ENCODE data around the gene LNX1.

Gene LNX1

DNA sequence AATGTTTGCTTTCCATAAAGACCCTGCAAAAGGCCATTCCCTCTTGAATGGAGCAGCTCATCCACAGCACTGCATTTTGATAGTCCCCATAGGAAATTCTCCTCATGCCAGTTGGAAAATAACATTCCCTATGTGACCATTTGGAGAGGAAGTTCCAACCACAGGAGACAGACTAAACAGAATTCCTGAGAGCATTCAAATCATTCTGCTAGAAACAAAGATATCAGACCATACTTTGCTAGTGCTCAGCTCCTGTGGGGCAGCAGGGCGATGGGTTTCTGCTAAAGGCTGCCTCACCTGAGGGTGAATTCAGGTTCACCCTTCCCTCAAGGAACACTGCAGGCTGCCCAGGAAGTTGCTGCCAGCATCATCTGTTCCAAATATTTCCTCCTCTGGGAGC lies 58.8 kb downstream of the LNX1 start:
- no peak for DNase-seq

DNA sequence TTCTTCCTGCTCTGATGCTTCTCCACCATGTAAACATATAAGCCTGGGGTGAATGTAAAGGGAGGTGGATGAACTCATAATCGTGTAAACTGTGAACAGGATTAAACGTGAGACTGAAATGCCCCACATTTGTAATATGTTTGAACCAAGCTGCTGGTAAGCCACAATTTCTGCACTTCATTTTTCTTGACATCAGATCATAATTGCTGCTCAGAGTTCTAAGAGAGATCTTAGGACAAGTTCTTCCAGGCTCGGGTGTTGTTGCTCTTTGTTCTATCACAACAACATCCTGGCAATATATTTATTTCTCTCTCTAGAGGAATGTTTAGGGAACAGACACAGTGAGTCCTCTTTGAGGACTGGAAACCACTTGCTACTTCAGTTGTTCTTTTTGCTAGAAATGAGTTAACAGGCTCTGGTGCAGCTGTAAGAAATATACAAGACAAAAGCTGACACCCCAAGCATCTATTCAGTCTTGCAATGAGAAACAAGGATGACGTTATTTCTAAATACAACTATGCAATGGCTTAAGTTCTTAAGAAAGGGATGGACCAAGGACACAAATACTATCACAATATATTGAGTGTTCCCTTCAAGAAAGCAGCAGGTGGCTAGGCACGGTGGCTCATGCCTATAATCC lies 59.6 kb downstream of the LNX1 start:
- no peak for DNase-seq

DNA sequence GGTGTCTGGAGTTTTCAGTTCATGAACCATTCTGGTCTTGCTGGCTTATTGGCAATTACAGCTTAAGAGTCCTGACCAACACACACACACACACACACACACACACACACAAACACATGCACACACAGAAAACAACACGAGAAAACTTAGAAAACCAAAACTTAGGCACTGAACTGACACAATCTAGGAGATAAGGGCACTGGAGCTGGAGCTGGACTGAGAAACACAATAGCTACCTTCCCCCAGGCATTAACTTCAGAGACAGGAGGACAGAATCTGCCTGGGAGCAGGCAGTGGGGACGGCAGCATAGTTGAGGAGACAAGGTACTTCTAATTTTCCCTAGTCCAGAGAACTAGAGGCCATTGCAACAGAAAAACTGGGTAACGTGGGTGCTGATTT lies 62.3 kb downstream of the LNX1 start:
- DNase-seq, result no peak

DNA sequence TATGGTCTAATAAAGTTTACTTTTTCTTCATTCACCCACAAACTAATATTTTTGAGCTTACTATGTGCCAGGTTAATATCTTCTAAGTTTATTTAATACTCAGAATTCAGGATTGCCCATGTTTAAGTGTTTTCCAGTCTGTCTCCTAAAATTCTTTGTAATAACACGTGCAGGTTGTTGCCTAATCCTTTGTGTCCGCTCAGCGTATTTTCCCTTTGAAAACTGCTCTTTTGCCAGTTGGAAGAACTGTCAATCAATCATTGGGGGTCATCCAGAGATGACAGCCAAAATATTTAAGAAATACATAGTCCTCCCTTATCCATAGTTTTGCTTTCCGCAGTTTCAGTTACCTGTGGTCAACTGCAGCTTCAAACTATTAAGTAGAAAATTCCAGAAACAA lies 63.4 kb downstream of the LNX1 start:
- no peak for DNase-seq

DNA sequence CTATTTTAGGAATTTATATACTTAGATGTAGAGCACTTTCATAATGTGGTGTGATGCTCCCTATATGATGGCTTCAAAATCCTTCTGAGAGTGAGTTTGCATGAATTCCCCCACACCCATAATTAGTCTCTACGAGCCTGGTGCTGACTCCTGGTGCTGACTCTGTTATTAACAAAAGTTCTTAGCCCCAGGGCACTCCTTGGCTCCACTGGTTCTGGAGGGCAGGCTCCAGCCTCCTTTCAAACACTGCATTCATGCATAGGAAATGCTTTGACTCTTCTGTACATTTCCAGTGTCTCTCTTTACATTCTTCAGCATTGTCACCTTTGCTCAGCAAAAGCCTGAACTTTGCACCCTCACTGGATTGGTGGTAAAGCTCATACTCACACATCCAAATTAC lies 64.0 kb downstream of the LNX1 start:
- no peak for DNase-seq

DNA sequence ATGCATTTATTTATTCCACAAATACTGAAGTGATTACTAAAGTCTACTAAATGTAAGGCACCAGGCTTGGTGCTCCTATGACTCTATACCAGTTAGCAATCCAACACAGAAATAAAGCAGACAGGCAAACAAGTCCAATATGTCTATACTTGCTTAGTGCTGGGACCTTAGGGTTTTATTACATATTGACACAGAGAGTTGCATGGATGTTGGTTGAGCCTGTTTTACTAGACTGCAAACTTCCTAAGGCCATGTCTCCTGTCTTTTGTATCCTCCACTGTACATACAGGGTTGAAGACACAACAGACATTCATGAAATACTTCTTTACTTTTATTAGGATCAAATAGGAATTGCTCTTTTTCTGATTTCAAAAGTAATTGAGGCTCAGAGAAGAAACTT lies 69.0 kb downstream of the LNX1 start:
- no peak for DNase-seq

DNA sequence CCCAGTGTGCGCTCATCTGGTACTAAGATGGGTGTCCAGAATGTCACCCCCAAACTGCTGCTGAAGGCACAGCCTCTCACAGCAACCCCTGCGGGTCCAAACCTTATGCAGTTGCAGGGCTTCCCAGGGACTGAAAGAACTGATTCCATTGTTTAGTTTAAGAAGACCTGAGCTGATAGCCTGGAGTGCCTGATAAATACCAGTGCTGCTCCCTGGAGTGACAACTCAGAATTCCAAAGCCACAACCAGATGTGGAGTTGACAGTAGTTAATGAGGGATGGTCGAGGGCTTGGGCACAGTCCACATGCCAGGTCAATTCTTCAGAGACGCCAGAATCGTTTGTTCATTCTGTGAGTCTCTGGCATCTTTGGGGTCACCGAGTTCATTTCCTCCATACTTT lies 71.2 kb downstream of the LNX1 start:
- no peak for DNase-seq

DNA sequence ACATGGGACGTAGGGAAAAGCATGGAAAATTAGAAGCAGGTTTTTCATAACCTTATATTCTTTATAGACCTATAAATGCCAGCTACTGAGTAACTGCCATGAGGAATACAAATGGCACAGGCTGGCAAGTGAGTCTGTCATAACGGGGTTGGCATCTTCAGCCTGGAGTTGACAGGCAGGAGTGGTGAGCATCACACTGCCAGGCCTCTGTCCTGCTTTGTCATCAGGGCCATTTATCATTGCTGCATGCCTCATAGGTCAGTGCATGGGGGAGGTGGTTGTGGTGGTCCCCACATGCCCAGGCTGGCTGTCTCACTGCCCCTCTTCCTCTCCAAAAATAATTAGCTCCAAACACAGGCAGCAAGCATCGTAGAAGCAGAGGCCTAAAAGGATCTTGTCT lies 72.5 kb downstream of the LNX1 start:
- no peak for DNase-seq

DNA sequence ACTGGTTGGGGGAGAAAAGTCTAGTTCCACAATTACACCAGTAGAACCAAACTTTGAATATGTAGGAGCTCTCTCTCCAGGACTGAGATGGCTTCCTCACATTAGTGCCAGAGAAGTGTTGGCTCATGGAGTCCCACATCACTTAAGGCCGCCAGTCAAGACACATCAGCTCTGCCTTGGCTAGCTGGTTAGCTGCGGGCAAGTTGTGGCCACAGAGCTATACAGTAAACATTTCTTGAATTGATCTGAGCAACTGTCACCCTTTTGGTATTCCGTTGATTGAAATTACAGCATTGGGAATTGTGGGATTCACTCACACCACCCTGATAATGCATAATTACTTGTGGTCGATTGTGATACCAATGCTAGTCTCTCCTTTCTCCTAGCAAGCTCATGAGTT lies 76.2 kb downstream of the LNX1 start:
- no peak for DNase-seq

DNA sequence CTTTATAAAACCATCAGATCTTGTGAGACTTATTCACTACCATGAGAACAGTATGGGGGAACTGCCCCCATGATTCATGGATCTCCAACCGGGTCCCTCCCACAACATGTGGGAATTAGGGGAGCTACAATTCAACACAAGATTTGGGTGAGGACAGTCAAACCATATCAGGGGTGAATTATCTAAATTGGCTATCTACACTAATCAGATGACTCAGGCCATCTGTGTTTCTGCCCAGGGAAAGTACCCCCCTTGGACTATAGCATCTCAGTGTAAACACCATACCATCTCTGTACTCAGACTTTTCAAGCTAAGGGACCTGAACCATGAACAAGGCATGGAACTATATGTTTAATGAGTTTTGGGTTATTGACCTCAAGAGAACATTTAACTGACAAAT lies 76.8 kb downstream of the LNX1 start:
- no peak for DNase-seq

DNA sequence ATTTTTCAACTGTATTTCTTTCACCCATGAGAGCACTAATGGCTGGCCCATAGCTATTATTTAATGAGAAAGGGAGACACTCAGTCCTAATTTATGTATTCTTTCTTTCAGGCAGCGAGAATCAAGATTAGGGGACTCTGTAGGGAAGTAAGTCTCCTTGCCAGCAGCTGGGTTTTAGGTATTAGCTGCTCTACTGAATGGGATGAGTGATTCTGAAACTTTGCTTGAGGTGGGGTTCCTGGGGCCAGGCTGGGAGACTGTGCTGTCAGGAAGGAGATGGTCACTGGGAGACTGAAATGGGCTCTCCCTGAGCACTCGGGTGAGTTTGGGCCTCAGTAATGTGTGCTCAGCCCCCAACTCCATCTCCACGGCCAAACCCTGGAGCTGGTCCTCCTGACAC lies 78.7 kb downstream of the LNX1 start:
- no peak for DNase-seq

DNA sequence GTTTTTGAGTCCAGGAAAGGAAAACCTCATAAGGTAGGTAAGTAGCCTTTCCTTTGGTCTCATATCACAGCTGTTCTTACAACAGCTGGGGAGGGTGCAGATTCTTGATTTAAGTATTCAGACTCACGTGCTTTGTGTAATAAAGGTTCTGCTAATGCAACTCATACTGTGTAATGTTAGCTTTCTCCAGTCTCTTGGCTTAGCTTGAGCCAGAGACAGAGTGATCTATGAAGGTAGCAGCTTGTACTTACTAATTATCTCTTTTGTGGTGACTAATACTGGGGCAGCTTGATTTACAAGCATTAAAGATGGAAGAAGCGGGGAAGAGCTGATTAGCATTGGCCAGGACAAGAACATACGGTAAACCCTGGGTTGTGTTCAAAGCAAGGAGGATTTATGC lies 80.3 kb downstream of the LNX1 start:
- DNase-seq, result no peak

DNA sequence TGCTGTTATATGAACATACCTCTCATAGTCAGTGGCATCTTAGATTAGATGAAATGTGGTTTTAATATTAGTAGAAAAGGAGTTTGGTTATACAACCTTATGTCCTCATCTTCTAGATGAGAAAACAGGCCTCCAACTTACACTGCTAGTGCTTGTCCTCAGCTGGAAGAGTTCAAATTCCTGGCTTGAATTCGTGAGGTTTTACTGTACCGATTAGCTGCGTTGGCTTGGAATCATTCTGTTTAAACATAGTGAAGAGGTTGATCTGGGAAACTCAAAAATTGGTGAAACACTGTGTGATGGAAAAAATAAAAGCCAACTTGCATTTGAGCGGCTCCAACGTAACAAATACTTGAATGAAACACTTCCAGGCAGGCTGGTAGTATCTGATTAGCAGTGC lies 81.0 kb downstream of the LNX1 start:
- no peak for DNase-seq

DNA sequence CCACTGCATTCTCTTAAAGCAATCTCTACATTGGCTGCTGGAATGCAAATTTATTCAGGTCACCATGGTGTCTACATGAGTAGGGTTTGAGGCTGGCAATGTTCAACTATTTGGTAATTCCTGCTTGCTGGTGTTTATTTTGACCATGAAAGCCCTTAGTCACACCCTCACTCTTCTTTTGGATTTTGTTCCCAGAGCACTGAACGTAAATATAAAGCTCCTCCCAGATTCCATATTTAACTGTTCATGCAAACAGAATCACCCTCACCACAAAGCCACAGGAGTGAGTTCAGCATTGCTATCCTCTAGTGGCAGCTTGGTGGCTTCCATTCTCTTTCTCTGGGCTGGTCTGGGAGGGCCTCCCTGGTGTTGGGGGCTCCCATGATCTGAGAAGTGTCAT lies 82.8 kb downstream of the LNX1 start:
- no peak for DNase-seq

DNA sequence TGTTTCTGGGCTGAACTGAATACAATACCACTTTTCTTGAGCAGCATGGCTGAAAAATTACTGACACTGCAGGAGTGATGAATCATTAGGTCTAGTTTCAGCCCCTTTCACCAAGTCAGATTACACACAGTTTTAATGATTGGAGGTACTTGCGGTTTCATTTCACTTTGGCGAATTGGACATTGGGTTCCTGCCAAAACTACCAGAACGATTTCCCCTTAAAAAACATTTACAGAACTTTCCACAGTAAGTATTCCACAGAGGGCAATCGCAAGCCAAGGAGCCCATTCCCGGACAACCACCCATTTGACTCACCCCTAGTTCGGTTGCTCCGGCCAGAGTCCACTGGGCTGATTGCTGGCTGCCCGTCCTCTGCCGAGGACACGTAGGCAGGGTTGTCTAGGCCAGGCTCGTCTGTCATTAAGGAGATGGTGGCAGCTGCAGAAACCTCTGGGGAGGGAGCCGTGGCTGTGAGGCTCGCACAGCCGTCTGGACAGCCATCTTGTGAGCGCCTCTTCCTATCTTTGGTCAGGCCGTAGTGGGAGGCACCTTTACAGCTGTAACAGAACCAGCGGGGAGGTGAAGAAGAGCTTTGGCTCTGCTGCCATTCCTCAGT lies 83.5 kb downstream of the LNX1 start:
- no peak for DNase-seq

DNA sequence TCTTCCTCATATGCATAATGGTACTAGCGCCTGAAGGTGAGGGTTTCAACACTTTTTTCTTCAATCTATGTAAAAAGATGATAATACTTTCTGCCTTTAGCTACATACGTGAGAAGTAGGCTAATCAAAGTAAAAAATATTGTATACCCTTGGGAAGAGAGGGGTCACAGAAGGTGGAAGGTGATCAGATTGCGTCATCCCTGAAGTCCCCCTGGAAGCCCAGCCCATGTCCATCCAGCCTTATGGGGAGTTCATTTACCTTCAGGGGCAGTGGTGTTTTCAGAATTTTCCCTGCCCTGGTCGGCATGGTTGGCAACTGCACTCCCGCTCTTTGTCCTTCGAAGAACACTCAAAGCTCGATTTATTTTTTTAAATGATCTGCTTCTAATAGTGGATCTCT lies 84.2 kb downstream of the LNX1 start:
- no peak for DNase-seq

DNA sequence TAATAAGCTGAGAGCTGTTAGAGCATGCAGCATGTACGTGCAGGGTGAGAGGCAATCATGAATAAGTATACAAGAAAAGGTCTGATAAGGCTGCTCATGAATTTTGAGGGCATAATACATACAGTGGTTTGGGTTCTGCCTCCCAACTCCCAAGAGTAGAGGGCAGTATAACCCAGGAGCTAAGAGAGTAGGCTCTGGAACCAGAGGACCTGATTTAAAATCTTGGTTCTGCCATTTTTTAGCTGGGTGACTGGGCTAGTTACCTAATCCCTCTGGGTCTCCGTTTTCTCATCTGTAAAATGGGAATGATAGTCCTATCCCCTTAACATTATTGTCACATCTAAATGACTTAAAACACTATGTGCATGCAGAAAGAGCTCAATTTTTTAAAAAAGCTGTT lies 85.3 kb downstream of the LNX1 start:
- peak in 1 of 4 experiments; percentile 11 for DNase-seq

DNA sequence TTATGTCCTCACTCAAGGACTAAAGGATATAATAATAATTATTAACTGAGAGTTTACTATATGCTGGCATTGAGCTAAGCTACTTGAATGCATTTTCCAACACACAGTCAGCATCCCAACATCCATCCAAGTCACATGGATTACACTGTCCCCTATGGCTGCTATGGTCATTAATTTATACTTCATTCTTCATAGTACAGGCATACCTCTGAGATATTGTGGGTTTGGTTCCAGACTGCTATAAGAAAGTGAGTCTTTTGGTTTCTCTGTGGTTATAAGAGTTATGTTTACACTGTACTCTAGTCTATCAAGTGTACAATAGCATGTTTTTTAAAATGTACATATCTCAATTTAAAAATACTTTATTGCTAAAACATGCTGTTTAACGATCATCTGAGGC lies 89.2 kb downstream of the LNX1 start:
- no peak for DNase-seq

DNA sequence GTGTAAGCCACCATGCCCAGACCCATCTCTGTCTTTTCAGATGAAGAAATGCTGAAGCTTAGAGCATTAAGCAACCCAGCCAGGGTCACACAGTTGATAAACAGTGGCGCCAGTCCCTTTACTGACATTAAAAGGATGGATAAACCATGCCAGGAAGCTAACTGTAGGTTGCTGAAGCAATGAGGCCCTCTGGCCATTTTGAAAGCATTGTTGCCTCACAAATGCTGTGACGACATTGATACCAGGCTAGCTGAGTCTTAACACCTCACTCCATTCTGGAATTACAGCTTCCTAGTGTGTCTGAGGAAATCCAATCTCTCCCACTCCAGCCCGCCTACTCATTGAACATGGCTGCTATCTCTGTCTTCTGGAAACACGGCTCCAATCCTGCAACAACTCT lies 89.7 kb downstream of the LNX1 start:
- no peak for DNase-seq

DNA sequence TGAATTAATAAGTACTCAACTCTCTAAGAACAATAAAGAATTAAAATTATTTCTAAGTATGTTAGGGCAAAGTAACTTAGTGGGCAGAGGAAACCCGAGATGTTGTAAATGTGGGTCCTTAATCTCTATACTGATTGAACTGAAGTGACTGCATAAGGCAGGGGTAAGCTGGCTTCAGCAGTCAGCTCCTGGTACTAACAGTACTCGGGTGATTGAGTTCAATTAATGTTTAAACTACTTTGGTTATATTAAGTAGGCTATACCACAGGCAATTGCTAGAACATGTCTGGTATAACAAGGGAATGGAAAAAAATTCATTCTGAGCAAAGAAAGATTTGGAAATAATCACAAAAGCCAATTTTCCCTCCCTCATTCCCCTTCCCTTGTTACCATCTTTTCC lies 90.7 kb downstream of the LNX1 start:
- no peak for DNase-seq

DNA sequence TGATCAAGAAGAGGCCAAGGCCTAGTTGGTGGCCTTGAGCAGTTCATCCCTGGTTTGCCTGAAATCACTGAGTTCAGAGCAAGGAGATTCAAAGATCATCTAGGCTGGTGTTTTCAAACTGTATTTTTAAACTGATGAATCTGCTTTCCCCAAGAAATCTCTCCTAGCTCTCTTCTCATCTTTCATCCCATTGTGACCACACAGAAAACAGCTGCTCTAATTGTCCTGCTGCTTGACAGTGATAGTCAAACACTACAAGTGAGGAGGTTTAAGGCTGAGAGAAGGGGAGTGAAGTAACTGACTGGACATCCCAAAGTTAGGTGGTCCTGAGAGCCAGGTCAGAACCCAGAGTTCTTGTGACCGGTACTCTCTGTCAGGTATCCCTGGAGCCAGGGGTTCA lies 91.5 kb downstream of the LNX1 start:
- DNase-seq, result no peak

DNA sequence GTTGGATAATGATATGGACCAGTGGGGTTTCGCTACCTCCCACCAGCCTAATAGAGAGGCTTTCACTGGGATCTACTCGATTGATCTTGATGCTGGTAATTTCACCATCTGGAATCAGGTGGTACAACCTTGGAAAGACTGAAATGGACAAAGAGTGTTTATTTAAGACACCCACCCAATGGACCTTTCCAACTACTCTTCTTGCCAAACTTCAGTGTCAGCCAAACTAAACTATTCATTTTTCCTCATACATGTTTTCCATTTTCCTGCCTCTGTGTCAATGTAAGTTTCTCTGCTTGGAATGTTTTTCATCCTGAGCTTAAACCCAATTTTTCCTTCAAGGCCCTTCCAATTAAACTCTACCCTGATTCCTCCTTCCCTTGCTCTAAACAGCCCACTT lies 92.6 kb downstream of the LNX1 start:
- no peak for DNase-seq

DNA sequence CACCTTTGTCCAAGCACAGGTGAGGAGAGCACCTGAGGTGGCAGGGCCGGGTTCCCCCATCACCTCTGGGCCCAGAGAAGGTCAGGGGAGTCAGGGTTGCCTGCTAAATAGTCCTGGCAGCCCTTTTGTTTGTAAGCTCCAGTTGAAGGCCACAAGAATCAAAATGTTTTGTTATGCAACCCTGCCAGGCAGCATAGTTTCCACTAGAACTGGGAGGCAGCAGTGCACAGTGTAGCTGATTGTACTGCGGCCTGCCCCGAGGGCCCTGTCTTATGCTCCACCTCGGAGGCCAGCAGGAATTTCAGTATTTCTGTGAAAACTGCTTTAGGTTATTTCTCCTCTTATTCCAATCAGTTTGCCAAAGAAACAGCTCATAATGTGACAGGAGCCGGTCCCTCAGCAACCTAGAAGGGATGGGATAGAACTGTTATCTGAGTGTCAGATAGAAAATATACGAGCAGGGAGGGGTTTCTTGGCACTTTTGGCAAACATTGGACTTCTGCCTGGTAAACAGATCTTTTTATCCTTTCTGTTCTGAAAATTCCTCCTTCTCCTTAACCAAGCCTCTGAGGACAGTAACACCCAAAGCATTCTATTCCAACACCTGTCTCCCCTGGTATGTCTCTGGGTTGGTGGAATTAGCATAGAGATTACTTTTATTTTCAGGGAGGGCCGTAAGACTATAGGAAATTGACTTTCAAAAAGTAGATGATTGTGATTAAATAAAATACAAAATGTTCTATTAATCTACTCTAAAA lies 93.6 kb downstream of the LNX1 start:
- no peak for DNase-seq

DNA sequence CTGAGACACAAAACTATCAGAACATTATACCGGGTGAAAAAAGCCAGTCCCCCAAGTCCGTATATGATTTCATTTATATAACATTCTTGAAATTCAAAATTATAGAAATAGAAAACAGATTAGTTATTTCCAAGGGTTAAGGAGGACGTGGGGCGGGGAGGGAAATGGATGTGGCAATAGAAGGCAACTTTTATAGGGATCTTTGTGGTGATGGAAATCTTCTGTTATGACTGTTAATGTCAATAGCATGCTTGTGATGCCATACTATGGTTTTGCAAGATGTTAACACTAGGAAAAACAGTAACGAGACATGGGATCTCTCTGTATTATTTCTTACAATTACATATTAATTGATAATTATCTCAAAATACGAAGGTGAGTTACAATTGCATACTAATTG lies 96.4 kb downstream of the LNX1 start:
- DNase-seq, result no peak
